Stimulated activated CD4-positive, alpha-beta T cell treated with anti-CD3 and anti-CD28 coated beads, Interleukin-2, amount 100 ng/mL, for 4 hours (primary cell): Measurements from ENCODE around the gene FCER2.
"Not testable (repeated sequence)": the region's sequence is repeated elsewhere in the genome, so short reads cannot be mapped to it uniquely, and the experiment has no call there.

ENCODE experiments used
- DNase-seq: peaks from one replicate; pipeline ENCODE4 v3.0.0-alpha.2; 2020; ENCODE audit warnings: low read depth

Gene FCER2

DNA sequence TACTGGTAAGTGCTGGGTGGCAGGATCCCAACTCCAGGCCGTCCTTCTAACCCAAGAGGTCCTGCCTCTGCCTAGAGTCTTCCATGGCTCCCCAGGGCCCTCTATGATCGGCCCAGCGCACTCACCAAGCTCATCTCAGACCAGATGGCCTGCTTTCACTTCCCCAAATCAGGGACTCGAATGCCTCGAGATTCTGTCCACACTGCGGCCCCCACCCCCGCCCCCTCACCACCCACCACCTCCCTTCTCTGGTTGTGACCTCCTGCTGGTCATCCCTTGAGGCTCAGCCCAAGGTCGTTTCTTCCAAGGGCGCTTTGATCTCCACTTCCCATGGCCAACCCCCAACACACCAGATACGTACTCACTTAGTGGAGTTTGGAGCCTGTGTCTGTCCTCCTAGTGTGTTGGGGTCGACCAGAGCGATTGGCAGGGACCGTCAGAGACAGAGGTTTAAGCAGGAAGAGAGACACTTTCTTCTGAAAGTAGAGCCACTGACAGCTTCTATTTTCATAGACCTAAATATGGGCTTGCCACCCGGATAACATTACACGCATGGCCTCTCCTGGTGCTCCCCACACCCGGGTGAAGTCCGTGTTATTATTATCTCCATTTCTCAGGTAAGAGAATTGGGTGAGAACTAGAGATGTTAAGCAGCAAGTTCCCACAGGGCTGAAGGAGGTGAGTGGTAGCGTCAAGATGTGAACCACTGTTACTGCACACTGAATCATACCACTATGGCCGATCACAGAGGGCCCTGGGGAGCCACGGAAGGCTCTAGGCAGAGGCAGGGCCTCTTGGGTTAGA, at the start of gene FCER2:
FCER2 (minus strand) TSS at position 478 of the 804 bp plus-strand sequence. CDS start 2,371 bp downstream, outside the sequence.
- no peak for DNase-seq

DNA sequence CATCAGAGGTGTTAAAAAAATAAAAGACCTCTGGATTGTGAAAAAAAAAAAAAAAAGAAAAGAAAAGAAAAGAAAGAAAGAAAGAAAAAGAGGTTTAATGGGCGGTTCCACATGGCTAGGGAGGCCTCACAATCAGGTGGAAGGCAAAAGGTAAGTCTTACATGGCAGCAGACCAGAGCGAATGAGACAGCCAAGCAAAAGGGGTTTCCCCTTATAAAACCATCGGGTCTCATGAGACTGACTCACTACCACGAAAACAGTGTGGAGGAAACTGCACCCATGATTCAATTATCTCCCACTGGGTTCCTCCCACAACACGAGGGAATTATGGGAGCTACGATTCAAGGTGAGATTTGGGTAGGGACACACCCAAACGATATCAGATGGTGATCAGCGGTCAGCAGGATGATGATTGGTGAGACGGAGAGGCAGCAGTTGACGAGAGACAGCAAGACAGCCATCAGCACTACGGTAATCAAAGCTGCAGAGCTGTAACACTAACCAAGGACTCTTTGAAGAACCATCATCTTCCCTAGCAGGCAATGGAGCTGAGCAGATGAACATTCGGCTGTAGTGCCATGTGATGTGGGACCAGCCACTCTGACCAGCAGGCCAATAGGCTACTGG, 49.3 kb upstream of the FCER2 start:
- DNase-seq, result peak; percentile 44

DNA sequence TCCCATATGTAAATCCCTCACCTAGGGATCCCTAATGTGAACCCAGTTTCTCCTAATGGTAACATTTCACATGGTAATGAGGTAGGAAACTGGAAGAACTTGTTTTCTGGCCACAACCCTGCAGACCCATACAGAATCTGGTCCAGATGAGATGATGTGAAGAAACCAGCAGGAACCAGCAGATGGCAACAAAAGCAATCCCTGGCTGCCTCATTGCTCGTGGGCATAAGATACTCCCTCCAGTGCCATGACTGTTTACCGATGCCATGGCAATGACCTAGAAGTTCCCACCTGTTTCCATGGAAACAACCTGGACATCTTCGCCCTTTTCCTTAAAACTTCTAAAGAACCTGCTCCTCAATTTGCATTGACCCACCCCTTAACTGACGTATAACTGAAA, 46.8 kb upstream of the FCER2 start:
- DNase-seq, result no peak

- no peak for DNase-seq
Observed at GRCh38 chr19:7748171-7748570, 46.2 kb upstream of the FCER2 start.

DNA sequence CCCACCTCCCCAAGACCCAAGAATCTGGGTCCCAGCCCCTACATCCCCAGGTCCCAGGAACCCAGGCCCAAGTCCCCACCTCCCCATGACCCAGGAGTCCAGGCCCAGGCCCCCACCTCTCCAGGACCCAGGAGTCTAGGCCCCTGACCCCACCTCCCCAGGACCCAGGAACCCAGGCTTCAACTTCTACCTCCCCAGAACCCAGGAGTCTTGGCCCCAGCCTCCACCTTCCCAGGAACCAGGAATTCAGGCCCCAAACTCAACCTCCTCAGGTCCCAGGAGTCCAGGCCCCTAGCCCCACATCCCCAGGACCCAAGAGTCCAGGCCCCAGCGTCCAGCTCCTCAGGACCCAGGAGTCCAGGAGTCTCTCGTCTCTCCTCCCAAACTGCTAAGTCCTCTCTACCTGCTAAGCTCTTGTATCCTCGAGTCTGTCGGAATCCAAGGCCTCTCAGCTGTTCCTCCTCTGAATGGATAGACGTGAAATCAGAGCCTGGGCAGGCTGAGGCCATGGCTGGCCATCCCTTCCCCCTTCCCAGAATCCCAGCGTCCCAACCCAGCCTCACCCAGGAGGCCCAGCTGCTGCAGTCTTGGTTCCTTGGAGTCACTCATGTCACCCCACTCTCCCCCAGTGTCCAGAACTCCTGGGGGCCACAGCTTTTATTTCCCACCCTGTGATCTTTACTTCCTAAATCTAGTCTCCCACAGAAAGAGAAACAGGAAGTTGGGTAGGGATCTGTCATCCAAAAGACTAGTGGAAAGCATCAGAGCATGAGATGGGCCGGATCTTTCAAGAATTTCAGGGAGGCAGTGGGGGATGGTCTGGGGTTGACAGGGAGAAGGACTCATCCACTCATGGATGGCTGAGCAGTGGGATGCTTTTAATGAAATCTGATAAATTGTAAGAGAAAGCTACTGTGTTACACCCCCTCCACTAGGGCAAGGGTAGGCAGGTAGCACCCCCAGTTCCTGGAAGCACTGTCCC, 45.3 kb upstream of the FCER2 start, which contains the start of gene CD209:
CD209 (minus strand) TSS at position 632 of the 982 bp plus-strand sequence; CDS start at position 609, 23 bp downstream.
- DNase-seq, result no peak

GRCh38 chr19:7746306-7746705, 44.4 kb upstream of the FCER2 start:
- DNase-seq, result not testable (repeated sequence)

- no peak for DNase-seq
Observed at GRCh38 chr19:7744871-7745650, 43.1 kb upstream of the FCER2 start.

DNA sequence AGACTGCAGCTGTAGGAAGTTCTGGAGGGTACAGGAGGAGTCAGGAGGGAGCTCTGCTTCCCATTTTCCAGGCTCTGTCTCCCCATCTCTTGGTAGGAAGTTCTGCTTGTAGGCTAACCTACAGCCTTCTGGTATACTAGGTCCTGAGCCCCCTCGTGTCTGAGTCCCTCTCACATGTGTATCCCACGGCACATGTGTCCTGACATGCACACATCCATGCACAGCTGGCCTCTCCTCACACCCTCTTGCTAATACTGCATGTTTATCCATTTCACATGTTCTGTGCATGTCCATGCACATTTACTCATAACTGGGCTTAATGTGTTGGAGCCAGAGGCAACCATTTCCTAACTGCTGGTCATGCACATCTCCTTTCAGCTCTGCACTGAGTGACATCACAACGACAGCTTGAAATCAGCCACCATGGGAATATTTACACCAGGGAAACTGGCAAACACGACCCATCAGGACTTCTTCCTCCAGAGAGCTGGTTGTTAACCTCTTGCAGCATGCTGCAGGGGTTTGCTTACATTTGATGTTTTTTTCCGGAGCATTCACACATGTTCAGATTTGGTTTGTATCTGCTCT, 42.4 kb upstream of the FCER2 start:
- DNase-seq, result no peak

GRCh38 chr19:7743425-7743841, 41.5 kb upstream of the FCER2 start:
- DNase-seq, result no peak

GRCh38 chr19:7742991-7743390, 41.1 kb upstream of the FCER2 start:
- DNase-seq, result no peak

DNA sequence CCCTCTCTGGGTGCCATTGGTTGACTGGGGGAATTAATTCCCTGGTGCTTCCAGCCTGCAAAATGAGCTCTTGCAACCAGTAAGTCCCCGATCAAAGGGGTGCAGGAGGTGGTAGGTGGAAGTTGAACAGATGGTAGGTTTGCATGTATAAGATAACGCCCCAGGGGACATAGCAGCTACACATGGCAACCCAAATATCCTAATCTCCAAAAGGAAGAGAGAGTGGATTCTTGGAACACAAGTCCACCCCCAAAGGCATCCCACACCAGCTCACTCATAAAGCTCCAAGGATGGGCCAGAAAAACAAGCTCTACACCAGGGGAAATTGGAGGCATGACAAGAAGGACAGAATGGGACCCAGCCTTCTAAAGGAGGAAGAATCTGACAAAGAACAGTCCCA, 40.6 kb upstream of the FCER2 start:
- no peak for DNase-seq

DNA sequence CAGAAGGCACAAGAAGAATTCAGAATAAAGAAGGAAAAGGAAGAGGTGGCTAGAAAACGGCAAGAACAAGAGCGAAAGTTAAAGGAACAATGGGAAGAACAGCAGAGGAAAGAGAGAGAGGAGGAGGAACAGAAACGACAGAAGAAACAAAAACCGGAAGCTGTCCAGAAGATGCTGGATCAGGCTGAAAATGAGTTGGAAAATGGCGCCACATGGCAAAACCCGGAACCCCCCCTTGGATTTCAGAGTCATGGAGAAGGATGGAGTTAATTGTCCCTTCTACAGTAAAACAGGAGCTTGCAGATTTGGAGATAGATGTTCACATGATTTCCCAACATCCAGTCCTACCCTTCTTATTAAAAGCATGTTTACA, 38.7 kb upstream of the FCER2 start:
- no peak for DNase-seq

- DNase-seq, result no peak
Observed at GRCh38 chr19:7739801-7740681, 38.1 kb upstream of the FCER2 start.

GRCh38 chr19:7739211-7739755, 37.4 kb upstream of the FCER2 start:
- no peak for DNase-seq

- DNase-seq, result no peak
Observed at GRCh38 chr19:7738023-7738422, 36.1 kb upstream of the FCER2 start.

- DNase-seq, result no peak
Observed at GRCh38 chr19:7737215-7737614, 35.3 kb upstream of the FCER2 start.

- DNase-seq, result no peak
Observed at GRCh38 chr19:7736148-7736547, 34.2 kb upstream of the FCER2 start.

DNA sequence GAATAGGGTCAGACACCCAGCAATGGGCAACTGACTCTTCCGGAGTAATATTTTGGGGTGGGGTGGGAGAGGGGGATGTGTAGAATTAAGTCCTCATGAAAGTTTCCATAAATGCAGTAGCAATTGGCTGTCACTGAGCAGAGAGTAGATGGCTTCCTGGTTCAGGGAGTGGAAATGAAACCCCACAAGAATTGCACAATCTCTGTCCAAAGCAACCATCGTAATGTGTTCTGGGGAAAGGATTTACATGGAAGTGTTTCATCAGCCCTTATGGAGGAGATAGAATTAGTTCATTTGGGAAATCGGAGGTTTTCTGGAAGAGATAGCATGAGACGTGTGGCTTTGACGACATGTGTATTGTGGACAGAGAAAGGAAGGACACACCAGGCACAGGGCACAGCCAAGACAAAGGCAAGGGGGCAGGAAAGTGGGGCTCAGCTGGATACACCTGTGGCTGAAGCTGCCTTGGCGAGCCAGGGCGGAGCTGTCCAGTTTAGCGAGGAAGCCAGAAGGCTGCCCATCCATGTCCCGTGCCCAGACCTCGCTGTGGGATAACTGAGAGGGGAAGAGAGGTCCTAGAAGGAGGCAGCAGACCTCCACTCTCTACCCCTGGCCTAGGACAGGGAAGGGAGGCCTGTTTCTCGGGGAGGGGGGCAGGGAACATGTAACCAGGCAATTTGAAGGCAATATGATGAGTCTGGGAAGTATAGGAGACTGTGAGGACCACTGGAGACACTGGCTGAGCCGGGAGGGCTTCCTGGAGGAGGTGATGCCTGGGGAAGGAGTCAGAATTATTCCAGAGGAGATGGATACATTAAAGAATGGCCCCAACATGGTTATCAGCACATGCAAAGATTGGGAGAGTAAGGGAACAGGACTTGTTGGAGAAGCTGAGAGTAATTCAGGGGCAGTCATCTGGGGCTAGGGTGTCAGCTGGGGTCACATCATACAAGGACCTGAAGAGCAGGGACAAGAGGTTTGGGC, 32.6 kb upstream of the FCER2 start:
- no peak for DNase-seq

DNA sequence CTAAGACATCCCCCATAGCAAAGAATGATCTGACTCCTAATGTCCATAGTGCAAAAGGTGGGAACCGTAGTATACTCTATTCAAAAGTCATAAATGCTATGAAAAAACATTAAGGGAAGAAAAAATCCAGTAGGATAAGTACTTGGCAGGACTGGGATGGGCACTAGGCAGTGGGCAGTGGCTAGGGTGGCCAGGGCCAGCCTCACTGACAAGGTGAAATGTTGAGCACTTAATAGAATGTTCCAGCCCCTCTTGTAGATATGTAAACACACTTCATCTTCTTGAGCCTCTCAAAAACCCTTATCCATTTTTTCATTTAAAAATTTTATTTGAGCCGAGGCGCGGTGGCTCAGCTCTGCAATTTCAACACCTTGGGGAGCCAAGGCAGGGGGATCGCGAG, 31.4 kb upstream of the FCER2 start:
- DNase-seq, result no peak
